ENCODE measurements around the gene SH3PXD2A.
"Not testable (repeated sequence)": the region's sequence is repeated elsewhere in the genome, so short reads cannot be mapped to it uniquely, and the experiment has no call there.

The SH3PXD2A gene

DNA sequence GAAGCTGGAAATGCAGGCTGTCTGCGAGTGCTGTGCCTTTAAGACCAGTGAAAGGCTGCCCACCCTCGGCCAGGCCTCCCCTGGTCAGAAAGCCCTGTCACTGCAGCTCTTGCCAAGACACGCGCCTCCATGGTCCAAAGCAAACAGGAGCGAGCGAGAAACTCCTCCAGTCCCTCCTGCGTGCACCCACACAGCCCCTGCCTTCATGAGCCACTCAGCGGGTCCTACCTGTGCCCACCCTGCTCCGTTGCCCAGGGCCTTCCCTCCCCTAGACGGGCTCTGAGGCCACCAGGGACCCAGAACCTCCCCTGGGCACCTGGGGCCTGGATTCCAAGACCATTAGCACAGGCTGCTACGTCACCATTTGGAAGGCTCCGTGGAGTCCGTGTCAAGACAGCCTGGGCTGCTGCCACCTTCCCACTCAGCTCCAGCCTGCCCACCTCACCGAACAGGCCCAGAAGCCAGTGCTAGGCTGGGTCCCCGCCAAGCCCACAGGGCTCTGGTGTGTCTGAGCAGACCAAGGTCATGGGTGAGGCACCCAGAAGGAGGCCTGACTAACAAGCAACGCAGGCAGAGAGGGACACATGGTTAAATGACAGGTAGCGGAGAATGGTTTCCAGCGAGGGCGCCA is 217.3 kb downstream of the SH3PXD2A start:
- DNase-seq, result peak; percentile 82

GRCh38 chr10:103637011-103637410 is 218.4 kb downstream of the SH3PXD2A start:
- no peak for DNase-seq

DNA sequence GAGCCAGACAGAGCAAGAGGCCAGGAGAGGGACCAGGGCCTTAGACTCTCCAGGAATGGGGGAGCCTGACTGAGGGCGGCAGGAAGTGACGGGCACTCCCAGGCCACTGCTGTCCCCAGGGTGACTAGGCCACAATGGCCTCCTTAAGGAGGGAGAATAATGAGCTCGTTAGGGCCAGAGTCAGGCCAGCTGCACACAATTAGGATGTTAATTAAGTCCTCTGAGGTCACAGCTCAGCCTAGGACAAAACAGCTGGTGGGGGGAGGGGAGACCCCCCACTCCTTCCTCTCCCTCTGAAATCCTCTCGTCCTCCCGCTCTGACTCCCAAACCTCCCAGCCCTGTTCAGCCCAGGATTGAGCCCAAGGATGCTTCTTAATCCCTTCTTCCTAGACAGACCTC is 218.9 kb downstream of the SH3PXD2A start:
- no peak for DNase-seq

DNA sequence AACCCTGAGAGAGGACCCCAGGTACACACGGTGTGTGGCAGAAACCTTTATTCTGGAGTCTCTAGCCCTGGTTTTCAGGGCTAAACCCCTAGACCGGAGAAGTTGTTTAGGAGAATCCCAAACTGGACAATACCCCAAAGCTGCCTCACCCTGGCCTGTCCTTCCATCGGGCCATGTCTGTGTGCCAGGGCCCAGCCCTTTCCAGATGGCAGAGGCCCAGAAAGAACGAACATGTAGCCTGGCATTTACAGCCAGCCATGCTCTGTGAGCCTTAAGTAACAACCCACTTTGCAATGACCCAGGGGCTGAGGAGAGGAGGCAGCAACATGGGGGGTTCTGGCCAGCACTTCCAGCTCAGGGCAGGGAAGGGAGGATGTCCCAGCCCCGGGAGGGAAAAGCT is 219.8 kb downstream of the SH3PXD2A start:
- DNase-seq, result no peak

DNA sequence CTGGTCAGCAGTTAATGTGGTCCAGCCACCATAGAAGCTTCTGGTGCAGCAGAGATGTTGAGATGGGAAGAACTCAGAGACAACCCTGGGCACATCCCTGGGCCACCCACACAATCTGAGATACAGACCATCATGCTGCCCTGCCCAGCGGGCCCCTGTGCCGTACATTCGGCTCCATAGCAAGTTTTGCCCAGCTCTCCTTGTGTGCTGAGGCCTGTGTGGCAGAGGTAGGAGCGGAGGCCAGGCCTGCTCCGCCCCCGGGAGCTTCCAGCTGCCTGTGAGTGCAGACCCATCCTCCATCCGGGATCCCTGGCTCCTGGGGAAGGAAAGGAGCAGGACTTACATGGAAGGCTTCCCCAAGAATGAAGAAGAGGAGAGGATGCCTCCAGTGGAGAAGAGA is 221.5 kb downstream of the SH3PXD2A start:
- no peak for DNase-seq

GRCh38 chr10:103632871-103633270 is 222.5 kb downstream of the SH3PXD2A start:
- not testable (repeated sequence) for DNase-seq

- DNase-seq, result no peak
Measured at GRCh38 chr10:103632247-103632642, 223.1 kb downstream of the SH3PXD2A start.

DNA sequence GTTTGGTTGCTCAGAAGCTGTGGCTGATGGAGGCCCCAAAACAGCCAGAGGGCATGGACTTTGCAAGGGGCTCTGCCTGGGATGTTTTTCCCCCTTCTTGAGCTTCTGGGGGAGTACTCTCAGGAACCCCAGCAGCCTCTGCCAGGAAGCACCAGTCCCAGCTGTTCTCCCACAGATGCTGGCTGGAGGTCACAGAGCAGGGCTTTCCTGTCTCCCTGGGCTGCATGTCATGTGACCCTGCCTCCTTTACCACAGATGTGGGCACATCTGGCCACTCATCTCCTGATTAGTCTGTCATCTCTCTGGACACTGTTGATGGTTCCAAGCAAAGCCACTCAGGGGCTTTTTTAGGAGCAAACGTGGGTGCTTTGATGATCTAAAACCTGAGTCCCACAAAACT is 225.2 kb downstream of the SH3PXD2A start:
- DNase-seq, result no peak

- DNase-seq, result no peak
Measured at GRCh38 chr10:103629581-103629980, 225.8 kb downstream of the SH3PXD2A start.

- DNase-seq, result no peak
Measured at GRCh38 chr10:103627893-103628292, 227.5 kb downstream of the SH3PXD2A start.

GRCh38 chr10:103627111-103627892 is 228.1 kb downstream of the SH3PXD2A start:
- no peak for DNase-seq

GRCh38 chr10:103626178-103626577 is 229.2 kb downstream of the SH3PXD2A start:
- no peak for DNase-seq

- no peak for DNase-seq
Measured at GRCh38 chr10:103622935-103623574, 232.3 kb downstream of the SH3PXD2A start.

- DNase-seq, result no peak
Measured at GRCh38 chr10:103622286-103622685, 233.1 kb downstream of the SH3PXD2A start.

DNA sequence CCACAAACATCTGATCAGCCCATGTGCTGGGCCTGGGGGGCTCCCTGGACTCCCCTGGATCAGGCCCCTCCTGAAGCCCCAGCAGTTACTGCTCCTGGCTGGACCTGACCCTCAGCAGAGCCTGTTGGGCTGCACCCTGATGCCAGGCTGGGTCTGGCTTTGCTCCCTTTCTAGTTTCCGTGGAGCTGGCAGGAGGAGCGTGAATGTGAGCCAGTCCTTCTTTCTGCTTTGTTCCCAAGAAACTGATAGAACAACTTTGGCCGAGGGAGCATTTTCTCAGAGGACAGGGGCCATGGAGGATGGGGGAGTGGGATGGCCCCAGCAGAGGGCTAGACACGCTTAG is 233.6 kb downstream of the SH3PXD2A start:
- no peak for DNase-seq

- DNase-seq, result no peak
Measured at GRCh38 chr10:103620891-103621782, 234.2 kb downstream of the SH3PXD2A start.

GRCh38 chr10:103620352-103620740 is 235.0 kb downstream of the SH3PXD2A start:
- no peak for DNase-seq

DNA sequence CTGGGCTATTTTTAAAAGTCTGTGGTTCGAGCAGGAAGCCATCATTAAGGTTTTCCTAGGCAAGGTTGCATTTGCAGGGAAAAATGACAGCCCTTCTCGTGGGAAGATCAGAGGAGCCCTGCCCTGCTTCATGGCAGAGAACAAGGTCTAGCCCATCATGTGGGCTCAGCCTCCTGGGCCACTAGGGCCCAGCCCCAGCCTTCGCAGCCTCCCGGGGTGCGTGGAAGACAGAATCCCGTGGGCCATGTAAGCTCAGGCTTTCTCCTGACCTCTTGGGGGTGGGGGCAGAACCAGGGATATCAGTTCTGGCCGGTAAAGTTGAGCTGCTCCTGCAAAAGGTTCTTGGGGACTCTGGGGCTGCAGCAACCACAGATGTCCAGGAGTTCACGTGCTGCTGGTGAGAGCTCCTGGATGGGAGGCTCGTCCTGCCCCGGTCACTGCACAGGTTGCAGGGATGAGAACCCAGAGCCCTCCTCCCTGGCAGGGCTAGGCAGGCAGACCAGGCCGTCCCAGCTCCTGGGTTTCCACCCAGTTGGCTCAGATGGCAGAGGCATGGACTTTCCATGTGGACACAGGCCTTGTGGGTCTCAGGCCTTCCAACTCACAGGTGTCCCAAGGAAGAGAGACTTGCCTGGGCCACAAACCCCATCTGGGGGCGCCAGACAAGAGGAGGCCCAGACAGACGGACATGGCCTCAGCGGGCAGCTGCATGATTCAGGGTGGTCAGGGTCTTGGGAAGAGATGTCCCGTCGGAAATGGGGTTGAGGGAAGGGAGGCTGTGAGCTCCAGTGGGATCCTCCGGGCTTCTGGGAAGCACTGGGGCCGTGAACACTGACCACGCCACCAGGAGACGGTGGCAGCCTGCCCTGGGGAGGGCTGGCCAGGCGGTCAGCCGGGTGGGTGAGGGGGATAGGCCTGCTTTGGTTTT is 235.7 kb downstream of the SH3PXD2A start:
- DNase-seq, result no peak

GRCh38 chr10:103618575-103619423 is 236.6 kb downstream of the SH3PXD2A start:
- DNase-seq, result peak; percentile 83

DNA sequence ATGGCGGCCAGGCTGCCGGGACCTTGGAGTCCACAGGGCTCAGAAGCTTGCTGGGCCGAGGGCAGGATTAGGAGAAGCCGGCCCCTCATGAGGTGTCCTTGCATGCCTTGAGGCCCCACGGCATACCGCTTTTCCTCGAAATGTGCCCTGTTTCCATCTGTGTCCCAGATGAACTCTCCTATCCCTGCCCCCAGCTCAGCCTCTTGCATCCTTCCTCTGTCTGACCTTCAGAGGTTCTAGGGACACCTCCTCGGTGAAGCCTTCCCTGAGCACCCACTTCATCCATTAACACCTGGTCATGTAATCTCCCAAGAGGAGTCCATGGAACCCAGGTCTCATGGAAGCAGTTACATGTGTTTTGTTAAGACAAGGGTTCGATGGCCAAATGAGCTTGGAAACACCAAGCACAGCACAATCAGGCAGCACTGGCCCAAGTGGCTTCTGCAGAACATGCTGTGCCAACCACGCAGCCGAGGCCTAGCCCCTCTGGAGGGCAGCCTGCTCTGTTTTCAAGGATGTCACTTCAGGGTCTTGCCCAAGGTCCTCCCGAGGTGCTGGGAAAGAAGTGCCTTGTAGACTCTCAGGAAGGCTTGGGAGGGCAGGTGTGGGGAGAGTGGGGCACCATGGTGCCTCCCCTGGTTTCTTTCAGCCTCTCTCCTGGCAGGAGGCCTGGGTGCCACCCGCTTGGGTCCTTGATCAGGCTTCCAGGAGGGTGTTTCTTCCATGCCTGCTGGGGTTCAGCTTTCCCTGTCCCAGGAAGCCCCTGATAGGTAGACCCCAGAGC is 237.6 kb downstream of the SH3PXD2A start:
- DNase-seq, result no peak
